Naive thymus-derived CD8-positive, alpha-beta T cell (primary cell): ENCODE measurements around the gene GCC2. TPM values are rescaled to one million over a fixed set of nuclear protein-coding genes. Genes with fewer than 3 reads are reported as not detected.
"Not testable (repeated sequence)": the region's sequence is repeated elsewhere in the genome, so short reads cannot be mapped to it uniquely, and the experiment has no call there.

Experiments used
- ATAC-seq, 2 donors: fragments of 150-1000 bp; cut with Tn5 transposase in 1 of 2; sonication (Bioruptor Pico), chemical (Tn5 transposase) in 1 of 2; 1 replicate in 1 of 2; 2 replicates in 1 of 2; pipeline ENCODE4 v1.10.0; 2021; ENCODE audit warnings: mild to moderate bottlenecking in 2 of 2, moderate library complexity in 2 of 2
- POLR2A ChIA-PET: fragments of 350-600 bp; sonication (Branson Sonifier 250); formaldehyde crosslinking; loops from one replicate; lab custom pipeline; 2021; ENCODE audit warnings: antibody characterized with exemption; lab: Charles Lee
- DNase-seq, 10 donors: peaks; one replicate each; pipeline versions ENCODE4 v3.0.0 to v3.0.0-alpha.2; 2020 to 2022
- H3K27ac Mint-ChIP-seq, 10 donors: one replicate each; pipeline ENCODE4 v1.8.0; 2020 to 2022; ENCODE audit warnings: mild to moderate bottlenecking in 10 of 10, mixed read lengths in 10 of 10, moderate library complexity in 4 of 10, inconsistent platforms in 1 of 10
- H3K27me3 Mint-ChIP-seq, 5 donors: one replicate each; pipeline ENCODE4 v1.8.0; 2021 to 2022; ENCODE audit warnings: mixed read lengths in 5 of 5
- H3K36me3 Mint-ChIP-seq, 3 donors: one replicate each; pipeline ENCODE4 v1.8.0; 2020 to 2022; ENCODE audit warnings: mixed read lengths in 3 of 3, mild to moderate bottlenecking in 2 of 3, inconsistent platforms in 1 of 3
- H3K4me1 Mint-ChIP-seq, 4 donors: one replicate each; pipeline ENCODE4 v1.8.0; 2021 to 2022; ENCODE audit warnings: mixed read lengths in 4 of 4
- H3K4me3 Mint-ChIP-seq, 10 donors: one replicate each; pipeline ENCODE4 v1.8.0; 2020 to 2022; ENCODE audit warnings: mild to moderate bottlenecking in 10 of 10, mixed read lengths in 10 of 10, moderate library complexity in 6 of 10, inconsistent platforms in 1 of 10
- H3K9me3 Mint-ChIP-seq, 9 donors: one replicate each; pipeline ENCODE4 v1.8.0; 2020 to 2022; ENCODE audit warnings: mixed read lengths in 9 of 9, mild to moderate bottlenecking in 3 of 9, inconsistent platforms in 1 of 9, moderate library complexity in 1 of 9
- polyA plus RNA-seq, 3 donors: library from polyadenylated mRNA; unstranded; fragments of 300-500 nt; fragmentation: Illumina TruSeq; gene quantifications; one replicate each; pipeline ENCODE4 v1.2.3, GENCODE V29; 2021
- total RNA-seq, 8 experiments: library from RNA in 2 of 8; stranded (reverse) in 2 of 8; gene quantifications; one replicate each; pipeline ENCODE4 v1.2.3 and lab custom pipeline; 2021 to 2026

Gene GCC2
- total and polyA plus RNA-seq, 5 experiments from 2014 or later: 51.5 to 205 (median 100) TPM

DNA sequence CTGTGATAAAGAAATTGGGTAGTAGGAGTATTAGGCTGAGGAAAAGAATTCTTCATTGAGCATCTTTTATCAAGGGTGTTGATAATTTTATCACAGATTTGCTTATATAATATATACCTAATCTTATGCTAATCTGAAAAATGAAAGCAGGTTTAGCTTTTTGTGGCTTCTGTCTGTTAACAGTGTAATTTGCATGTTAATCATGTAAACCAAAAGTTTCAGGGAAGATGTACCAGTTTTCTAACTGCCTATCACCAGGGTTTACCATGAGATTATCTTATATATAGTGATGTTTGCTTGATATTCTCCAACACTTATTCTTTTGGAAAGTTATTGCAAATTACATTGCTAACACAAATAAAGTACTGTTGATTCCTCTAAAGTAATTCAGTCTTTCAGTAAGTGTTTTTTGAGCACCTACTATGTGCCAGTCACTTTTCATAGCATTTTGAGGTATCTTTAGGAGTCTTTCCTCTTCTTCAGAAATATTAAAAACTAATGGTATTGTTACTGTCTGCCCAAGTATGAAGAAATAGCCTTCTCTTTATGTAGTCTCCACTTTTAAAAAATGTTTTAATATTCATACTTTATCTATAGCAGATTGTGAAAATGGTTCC lies 41.6 kb downstream of the GCC2 start:
- Mint-ChIP-seq H3K36me3 (peaks cover 6 to 83% (median 25%) of the 10 kb centered on the region in 3 donors), H3K27ac (peak overlapping the region in 1 of 10 donors; percentile 15), H3K27me3 (no peaks in the 10 kb centered on the region), H3K4me3 (no peak overlapping the region), H3K4me1 (no peaks in the 10 kb centered on the region), H3K9me3 (no peaks in the 10 kb centered on the region)
- DNase-seq (no peak), ATAC-seq (no peak)
- POLR2A ChIA-PET: no interaction called here

DNA sequence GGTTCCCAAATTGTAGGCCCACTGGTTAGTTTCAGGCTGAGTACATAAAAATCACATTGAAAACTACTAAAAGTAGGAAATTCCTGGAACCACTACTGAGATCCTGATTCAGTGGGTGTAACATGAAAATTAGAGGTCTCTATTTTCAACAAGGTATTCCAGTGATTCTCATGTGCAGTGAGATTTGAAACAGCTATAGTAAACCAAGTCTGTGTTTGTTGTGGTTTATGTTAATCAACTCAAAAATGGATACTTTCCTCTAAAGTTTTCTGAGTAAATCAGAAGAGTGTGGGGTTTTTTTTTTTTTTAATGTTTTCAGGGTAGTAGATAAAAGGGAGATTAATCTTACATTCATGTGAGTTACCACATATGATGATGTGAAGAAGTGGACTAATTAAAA lies 42.8 kb downstream of the GCC2 start:
- POLR2A ChIA-PET: no interaction called here
- no peak overlapping the region for H3K4me3 Mint-ChIP-seq
- no peaks in the 10 kb centered on the region for H3K9me3 Mint-ChIP-seq
- H3K36me3 Mint-ChIP-seq: peaks cover 6 to 79% (median 23%) of the 10 kb centered on the region in 3 donors
- DNase-seq: no peak
- H3K27me3 Mint-ChIP-seq: no peaks in the 10 kb centered on the region
- no peaks in the 10 kb centered on the region for H3K4me1 Mint-ChIP-seq
- ATAC-seq: no peak
- H3K27ac Mint-ChIP-seq: peak overlapping the region in 1 of 10 donors; percentile 37

DNA sequence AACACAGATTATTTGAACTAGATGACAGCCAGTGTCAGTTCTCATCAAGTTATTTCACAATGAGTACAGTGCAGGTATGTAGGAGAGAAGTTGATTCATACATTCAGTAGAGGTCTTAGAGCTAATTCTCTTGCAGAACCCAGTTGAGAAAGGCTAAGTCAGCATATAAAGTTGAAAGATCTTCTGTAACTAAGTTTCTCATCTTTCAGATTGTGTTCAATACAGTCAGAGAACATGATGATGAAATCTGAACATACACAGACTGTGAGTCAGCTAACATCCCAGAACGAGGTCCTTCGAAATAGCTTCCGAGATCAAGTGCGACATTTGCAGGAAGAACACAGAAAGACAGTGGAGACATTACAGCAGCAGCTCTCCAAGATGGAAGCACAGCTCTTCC lies 43.4 kb downstream of the GCC2 start:
- peak overlapping the region in 1 of 10 donors; percentile 37 for H3K27ac Mint-ChIP-seq
- H3K9me3 Mint-ChIP-seq: no peaks in the 10 kb centered on the region
- H3K27me3 Mint-ChIP-seq: no peaks in the 10 kb centered on the region
- H3K4me3 Mint-ChIP-seq: no peak overlapping the region
- POLR2A ChIA-PET: no interaction called here
- H3K4me1 Mint-ChIP-seq: no peaks in the 10 kb centered on the region
- no peak for DNase-seq
- H3K36me3 Mint-ChIP-seq: peaks cover 6 to 80% (median 22%) of the 10 kb centered on the region in 3 donors
- ATAC-seq: no peak

DNA sequence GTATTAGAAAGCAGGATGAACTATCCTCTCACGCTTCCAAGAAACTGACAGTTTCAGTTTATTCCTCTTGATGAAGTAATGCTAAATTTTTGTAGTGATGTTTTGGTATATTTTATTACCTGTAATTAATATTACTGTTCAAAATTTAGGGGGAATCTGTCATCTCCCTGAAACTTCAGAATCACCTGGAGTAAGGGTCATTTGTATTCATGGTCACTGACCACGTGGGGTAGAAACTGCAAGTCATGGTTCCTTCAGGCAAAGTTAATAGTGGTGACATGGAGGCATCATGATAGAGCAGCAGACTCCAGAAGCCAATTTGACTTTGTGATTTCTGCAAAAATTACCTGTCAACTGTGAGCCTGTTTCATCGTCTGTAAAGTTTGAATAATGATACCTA lies 47.2 kb downstream of the GCC2 start:
- H3K36me3 Mint-ChIP-seq: peaks cover 3 to 72% (median 22%) of the 10 kb centered on the region in 3 donors
- H3K27ac Mint-ChIP-seq, DNase-seq, H3K4me3 Mint-ChIP-seq, H3K4me1 Mint-ChIP-seq, H3K9me3 Mint-ChIP-seq, ATAC-seq, H3K27me3 Mint-ChIP-seq, POLR2A ChIA-PET: not testable (repeated sequence)

DNA sequence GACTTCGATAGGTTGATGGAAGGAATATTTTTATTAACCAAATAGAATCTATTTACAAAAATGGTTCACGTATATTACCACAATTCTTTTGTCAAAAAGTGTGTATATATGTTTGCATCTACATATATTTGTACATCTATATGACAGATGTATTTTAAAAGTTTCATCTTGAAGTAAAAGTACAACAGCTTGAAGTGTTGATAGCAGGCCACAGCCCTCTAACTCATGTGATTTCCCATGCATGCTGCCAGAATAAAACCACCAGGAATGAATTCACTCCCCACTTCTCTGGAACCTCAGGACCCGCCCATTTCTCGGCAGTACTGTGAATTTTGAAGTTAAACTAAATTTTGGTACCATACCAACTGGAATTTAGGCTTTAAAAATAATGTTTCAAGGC lies 58.6 kb downstream of the GCC2 start:
- ATAC-seq, DNase-seq, H3K27me3 Mint-ChIP-seq, POLR2A ChIA-PET, H3K9me3 Mint-ChIP-seq, H3K4me3 Mint-ChIP-seq, H3K4me1 Mint-ChIP-seq, H3K27ac Mint-ChIP-seq: not testable (repeated sequence)
- peaks cover 9 to 63% (median 32%) of the 10 kb centered on the region in 3 donors for H3K36me3 Mint-ChIP-seq

DNA sequence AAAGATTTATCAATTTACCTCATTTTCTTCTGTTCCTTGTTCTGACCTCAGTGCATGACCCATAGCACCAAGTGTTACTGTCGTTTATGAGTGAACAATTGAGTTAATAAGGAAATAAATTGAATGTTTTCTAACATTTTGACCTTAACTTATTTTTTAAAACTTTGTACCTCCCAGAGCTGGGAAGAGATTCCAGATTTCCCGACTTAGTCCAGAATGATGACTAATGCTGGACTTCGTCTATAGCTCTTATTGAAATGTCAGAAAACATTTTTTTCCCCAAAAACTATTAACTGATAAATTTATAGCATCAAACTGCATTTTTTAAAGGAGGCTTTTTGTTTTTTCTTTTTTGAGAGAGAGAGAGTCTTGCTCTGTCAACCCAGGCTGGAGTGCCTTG lies 63.4 kb downstream of the GCC2 start:
- H3K27ac Mint-ChIP-seq, H3K9me3 Mint-ChIP-seq, ATAC-seq, H3K27me3 Mint-ChIP-seq, DNase-seq, H3K4me3 Mint-ChIP-seq, POLR2A ChIA-PET, H3K4me1 Mint-ChIP-seq: not testable (repeated sequence)
- peaks cover 7 to 18% (median 10%) of the 10 kb centered on the region in 3 donors for H3K36me3 Mint-ChIP-seq

DNA sequence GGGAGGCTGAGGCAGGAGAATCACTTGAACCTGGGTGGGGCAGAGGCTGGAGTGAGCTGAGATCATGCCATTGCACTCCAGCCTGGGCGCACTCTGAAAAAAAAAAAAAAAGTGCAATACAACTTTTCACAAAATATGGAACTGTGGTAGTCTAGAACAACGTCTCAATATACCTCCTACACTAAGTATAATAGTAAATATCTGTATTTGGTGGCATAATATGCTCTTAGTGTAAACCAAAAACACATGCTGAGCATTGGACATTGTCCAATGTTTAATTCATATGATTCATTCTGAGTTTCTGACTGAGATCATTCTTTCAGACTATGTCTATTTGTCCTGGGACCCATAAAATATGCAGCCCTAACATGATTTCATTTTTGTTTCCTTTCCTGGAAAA lies 65.5 kb downstream of the GCC2 start:
- peaks cover 0 to 18% (median 10%) of the 10 kb centered on the region in 9 donors for H3K9me3 Mint-ChIP-seq
- peaks cover 7 to 12% (median 8%) of the 10 kb centered on the region in 3 donors for H3K36me3 Mint-ChIP-seq
- H3K4me1 Mint-ChIP-seq, ATAC-seq, DNase-seq, H3K4me3 Mint-ChIP-seq, POLR2A ChIA-PET, H3K27ac Mint-ChIP-seq, H3K27me3 Mint-ChIP-seq: not testable (repeated sequence)

GRCh38 chr2:108524688-108525087 lies 75.7 kb downstream of the GCC2 start:
- DNase-seq, H3K36me3 Mint-ChIP-seq: not testable (repeated sequence)

DNA sequence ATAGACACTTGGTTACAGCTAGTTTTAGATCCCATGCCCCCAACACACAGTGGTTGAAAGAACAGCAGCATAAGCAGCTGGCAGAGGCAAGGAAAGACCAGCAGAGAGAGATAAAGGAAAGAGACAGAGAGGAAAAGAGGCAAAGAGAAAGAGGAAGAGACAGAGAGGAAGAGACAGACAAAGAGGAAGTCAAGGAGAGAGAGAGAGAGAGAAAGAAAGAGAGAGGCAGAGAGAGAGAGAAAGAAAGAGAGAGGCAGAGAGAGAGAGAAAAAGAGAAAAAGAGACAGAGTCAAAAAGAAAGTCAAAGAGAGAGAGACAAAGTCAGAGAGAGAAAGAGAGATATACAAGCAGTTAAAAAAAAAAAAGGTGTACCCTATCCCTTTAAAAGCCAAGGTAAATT lies 76.3 kb downstream of the GCC2 start:
- H3K36me3 Mint-ChIP-seq, H3K4me3 Mint-ChIP-seq: not testable (repeated sequence)

More at GRCh38 chr2:108524688-108525087, 75.7 kb downstream of the GCC2 start:
- H3K27me3 Mint-ChIP-seq, H3K4me3 Mint-ChIP-seq, POLR2A ChIA-PET, H3K9me3 Mint-ChIP-seq, ATAC-seq, H3K4me1 Mint-ChIP-seq: not testable (repeated sequence)
- H3K27ac Mint-ChIP-seq: peak overlapping the region in 1 of 10 donors; percentile 40

DNA sequence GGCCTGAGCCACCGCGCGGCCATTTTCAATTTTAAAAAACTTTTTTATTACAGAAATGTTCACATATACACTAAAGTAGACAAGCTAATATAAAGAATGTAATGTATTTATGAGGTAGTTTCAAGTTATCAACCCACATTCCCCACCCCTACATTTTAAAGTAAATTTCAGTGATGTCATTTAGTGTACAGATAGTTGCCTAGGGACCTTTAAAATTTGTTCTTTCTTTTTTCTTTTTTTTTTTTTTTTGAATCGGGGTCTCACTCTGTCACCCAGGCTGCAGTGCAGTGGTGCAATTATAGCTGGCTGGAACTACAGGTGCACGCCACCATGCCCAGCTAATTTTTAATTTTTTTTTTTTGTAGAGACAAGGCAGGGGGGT lies 82.7 kb downstream of the GCC2 start:
- Mint-ChIP-seq H3K9me3 (no peaks in the 10 kb centered on the region), H3K4me3 (no peak overlapping the region), H3K36me3 (no peaks in the 10 kb centered on the region), H3K27ac (no peak overlapping the region), H3K4me1 (peaks cover 8 to 28% (median 28%) of the 10 kb centered on the region in 4 donors), H3K27me3 (no peaks in the 10 kb centered on the region)
- ATAC-seq: no peak
- DNase-seq: no peak
- POLR2A ChIA-PET: interaction anchor here (0.7 kb wide), 1 partner anchor 59 kb away, joined by 3 read pairs; no protein-coding TSS in a partner anchor

More for the DNA sequence above, 76.3 kb downstream of the GCC2 start:
- POLR2A ChIA-PET, H3K27me3 Mint-ChIP-seq, H3K9me3 Mint-ChIP-seq, H3K4me1 Mint-ChIP-seq, ATAC-seq, DNase-seq: not testable (repeated sequence)
- H3K27ac Mint-ChIP-seq: peak overlapping the region in 1 of 10 donors; percentile 41

DNA sequence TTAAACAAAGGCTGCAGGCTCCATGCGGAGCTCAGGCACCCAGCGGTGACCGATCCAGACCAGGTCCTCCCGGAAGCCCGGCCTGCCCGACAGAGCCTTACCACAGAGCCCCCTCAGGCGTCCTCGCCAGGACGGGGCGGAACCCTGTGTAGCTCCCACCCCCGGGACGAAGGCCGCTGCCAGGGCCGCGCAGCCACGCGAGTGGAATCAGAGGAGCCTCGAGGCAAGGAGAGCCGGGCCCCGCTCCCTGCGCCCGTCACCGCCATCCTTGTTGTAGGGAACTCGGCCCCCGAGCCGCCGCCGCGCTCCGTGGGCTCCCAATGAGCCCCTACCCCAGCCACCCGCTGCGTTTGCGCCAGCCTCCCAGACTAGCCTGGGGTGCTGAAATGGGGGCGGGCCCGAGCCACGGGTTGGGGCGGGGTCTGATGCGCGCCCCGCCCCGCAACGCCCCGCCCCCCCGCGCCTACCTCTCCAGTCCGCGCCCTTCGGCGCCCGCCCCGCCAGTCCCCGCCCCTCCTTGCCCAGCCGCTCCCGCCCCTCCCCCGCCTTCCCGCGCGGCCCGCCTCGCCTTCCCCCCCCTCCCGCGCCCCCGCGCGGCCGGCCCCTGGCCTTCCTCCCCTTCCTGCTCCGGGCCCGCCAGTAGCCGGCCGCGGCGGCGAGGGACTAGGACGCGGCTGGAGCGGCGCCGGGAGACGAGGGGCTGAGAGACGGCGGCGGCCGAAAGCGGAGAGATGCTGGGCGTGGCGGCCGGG lies 85.0 kb downstream of the GCC2 start, which contains the start of gene LIMS1:
TSS of gene LIMS1 (plus strand) at position 639 of the 752 bp plus-strand sequence. CDS start at position 732, 93 bp downstream.
- POLR2A ChIA-PET: interaction anchor here (0.7 to 1.2 kb wide), 6 partner anchors 52 to 177 kb away, joined by 3 to 12 read pairs (median 4); partner anchors contain the start of gene GCC2
- Mint-ChIP-seq H3K36me3 (peaks cover 0 to 2% (median 0%) of the 10 kb centered on the region in 3 donors), H3K4me1 (peaks cover 11 to 28% (median 28%) of the 10 kb centered on the region in 4 donors), H3K27ac (peak within 1 kb of the TSS; percentile 74 to 94 (median 90)), H3K27me3 (no peaks in the 10 kb centered on the region), H3K9me3 (no peaks in the 10 kb centered on the region), H3K4me3 (peak within 1 kb of the TSS; percentile 87 to 98 (median 95))
- ATAC-seq: peak; percentile 86 to 92
- peak; percentile 61 to 93 (median 82) for DNase-seq

- Mint-ChIP-seq H3K4me3 (peak overlapping the region; percentile 87 to 98 (median 95)), H3K36me3 (peaks cover 0 to 2% (median 0%) of the 10 kb centered on the region in 3 donors), H3K27ac (peak overlapping the region in 9 of 10 donors; percentile 76 to 94 (median 90)), H3K4me1 (peaks cover 13 to 30% (median 28%) of the 10 kb centered on the region in 4 donors), H3K9me3 (no peaks in the 10 kb centered on the region), H3K27me3 (no peaks in the 10 kb centered on the region)
- DNase-seq (peak; percentile 4 to 63 (median 36)), ATAC-seq (peak; percentile 38 to 43)
- POLR2A ChIA-PET: interaction anchor here (0.6 to 1.0 kb wide), 2 partner anchors 83 to 85 kb away, joined by 3 read pairs; partner anchors contain the start of gene GCC2
These were observed 85.8 kb downstream of the GCC2 start for GRCh38 chr2:108534584-108535356.
